Measurements from ENCODE around the gene DCP1B.

DCP1B gene

GRCh38 chr12:2004113-2004929 lies at the start of gene DCP1B:
Gene DCP1B, minus strand, starts transcription at chr12:2004457. Its CDS starts 26 bp downstream, at chr12:2004431.
- peak; percentile 86 to 88 (median 86) for DNase-seq (ENCODE audit: low read depth in 3 of 3)

- DNase-seq (ENCODE audit: low read depth in 3 of 3): no peak
These were observed 49.4 kb upstream of the DCP1B start for GRCh38 chr12:2053691-2054090.

- no peak for DNase-seq (ENCODE audit: low read depth in 3 of 3)
These were observed 48.8 kb upstream of the DCP1B start, which contains the start of gene CACNA1C for GRCh38 chr12:2052826-2053678. Gene CACNA1C, plus strand, starts transcription at chr12:2052987. Its CDS starts 576 bp downstream, at chr12:2053563.

- no peak for DNase-seq (ENCODE audit: low read depth in 3 of 3)
These were observed 47.7 kb upstream of the DCP1B start for GRCh38 chr12:2051700-2052621.

DNA sequence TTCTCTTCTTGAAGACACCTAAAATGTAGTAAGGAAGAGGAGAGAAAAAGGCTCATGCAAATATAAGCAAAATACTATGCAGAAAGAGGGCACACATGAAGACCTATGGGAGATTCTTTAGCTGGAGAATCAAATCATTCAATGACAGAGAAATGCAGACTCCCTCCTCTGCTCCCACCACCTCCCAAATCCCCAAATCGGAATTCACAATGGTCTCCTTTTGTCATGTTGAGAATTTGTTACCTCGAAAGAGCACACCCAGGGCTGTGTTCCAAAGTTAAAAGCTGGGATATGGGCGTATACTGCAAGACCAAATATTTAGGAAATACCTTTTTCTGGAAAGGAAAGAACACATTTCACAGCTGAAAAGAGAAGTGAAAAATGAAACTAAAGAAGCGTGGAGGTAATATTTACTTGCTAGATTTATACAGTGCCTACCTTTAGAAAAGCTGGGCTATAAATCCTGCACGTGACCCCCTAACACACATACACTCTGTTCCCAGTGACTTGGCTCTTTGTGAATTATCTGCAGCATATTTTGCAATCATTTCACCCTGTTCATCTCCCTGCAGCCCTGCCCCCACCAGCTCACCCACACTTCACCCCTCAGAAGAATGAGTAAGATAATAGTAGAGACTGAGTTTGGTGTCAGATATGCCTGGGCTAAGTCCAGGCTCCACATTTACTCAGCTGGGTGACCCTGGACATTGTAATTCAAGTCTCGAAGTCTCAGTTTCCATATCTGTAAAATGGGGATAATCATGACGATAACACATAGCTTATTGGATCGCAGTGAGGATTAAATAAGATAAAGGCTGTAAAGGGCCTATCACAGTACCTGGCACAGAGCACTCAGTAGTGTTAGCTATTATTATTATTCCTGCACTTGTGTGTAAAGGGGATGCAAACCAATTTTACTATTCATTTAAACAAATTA lies 45.6 kb upstream of the DCP1B start:
- DNase-seq (ENCODE audit: low read depth in 3 of 3): no peak

GRCh38 chr12:2047752-2048151 lies 43.5 kb upstream of the DCP1B start:
- DNase-seq (ENCODE audit: low read depth in 3 of 3): no peak

DNA sequence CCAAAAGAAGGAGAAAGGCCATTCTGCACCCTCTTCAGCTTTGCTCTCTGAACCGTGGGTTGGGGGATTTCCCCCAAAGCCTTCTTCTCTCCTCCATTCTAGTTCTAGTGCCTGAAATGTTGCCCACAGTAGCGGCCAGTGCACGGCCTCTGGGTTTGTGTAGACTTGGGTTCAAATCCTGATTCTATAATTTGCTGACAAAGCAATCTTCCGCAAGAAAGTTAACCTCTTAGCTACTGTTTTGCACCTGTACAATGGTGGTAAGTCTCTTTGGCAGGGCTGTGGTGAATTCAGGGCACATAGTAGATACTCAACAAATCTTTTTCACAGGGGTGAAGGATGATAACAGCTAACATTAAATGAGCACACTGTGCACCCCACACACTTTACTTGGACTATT lies 42.7 kb upstream of the DCP1B start:
- DNase-seq (ENCODE audit: low read depth in 3 of 3): no peak

- no peak for DNase-seq (ENCODE audit: low read depth in 3 of 3)
These were observed 39.9 kb upstream of the DCP1B start for GRCh38 chr12:2044165-2044564.

DNA sequence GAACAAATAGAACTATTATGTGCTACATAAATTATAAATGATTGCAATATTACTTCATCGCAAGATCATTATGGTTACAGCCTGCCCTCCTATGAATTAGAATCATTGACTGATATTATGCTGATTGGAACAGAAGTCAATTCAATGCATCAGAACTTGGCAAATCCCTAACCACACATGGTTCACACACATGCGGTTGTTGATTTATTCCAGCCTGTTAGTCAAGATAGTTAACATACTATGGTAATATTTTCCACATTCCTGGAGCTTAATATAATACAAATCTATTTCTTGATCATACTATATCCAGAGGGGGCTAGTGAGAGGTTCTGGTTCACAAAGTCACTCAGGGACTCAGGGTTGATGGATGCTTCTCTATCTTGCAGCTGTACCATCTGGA lies 38.8 kb upstream of the DCP1B start:
- DNase-seq (ENCODE audit: low read depth in 3 of 3): no peak

- DNase-seq (ENCODE audit: low read depth in 3 of 3): no peak
These were observed 34.8 kb upstream of the DCP1B start for GRCh38 chr12:2039034-2039433.

DNA sequence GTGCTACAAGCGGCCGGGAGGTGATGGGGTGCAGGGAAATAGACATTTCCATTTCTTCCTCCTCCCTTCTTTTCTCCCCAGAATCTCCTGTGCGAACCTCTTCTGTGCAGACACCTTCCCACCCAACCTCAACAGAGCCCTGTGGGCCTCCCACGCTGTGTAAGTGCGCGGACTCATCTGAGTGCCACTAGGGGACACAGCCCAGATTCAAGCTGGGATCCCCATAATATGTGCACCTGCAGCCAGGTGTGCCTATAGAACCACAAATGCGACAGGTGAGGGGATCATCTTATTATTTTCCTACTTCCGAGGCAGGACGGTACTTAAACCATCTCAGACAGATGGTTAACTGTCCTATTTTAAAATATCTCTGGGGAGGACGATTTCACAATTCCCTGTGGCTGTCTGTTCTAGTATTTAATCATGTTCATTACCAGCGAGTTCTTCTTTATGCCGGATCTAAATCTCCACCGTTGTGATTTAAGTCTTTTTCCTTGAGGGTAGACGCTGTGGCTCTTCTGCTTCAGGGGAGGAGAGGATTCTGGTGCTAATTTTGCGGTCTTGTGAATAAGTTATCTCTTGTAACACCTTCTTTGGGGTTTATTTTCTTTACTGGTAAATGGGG lies 31.3 kb upstream of the DCP1B start:
- DNase-seq (ENCODE audit: low read depth in 3 of 3): no peak

DNA sequence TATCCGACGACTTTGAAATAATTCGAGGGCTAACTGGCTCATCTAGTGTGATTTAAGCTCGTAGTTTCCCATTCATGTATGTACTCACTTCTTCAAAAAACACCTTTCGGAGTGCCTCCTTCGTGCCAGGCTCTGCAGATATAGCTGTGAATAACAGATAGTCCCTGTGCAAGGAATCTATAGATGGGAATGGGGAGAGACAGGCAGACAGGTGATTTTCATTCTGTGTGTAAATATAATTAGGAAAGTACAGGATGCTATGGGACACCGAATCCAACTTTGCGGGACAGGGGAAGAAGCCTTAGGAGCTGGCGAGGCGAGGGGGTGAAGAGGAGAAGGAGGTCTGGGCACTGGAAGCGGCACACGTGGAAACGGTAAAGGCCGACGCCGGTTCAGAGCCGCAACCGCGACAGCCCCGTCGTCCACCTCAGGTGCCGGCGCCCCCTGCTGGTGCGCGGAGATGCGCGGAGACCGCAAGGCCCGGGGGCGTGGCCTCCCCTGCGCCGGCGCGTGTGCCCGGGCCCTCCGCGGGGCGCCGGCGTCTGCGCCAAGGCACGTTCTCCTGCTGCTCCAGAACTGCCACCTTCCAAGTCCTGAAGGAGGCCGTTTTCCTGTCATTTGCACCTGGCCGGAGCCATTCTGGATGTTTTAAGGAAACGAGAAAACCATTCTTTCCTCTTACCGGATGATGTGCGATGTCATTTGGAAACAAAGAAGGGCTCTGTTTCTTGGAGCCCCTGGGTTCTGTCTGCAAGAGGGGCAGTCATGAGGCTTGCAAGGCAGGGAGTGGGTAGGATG lies 30.6 kb upstream of the DCP1B start:
- DNase-seq (ENCODE audit: low read depth in 3 of 3): peak; percentile 73 to 85 (median 78)

DNA sequence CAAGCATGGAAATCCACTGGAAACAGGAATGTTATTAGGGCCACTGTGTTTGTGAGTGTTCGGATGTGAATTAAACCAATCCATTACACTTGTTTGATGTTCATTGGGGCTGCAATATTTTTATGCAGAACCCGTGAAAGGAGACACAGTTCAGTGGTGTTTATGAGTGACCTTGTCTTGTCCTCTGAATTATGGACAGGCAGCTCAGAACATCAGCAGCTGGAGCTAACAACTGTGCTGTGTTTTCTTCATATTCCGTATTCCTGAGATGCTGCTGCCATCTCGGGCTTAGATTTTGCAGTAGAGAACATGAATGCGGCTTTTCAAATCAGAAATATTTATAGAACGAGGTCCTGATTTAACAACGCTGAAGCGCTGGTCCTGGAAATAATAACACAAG lies 28.2 kb upstream of the DCP1B start:
- DNase-seq (ENCODE audit: low read depth in 3 of 3): no peak

DNA sequence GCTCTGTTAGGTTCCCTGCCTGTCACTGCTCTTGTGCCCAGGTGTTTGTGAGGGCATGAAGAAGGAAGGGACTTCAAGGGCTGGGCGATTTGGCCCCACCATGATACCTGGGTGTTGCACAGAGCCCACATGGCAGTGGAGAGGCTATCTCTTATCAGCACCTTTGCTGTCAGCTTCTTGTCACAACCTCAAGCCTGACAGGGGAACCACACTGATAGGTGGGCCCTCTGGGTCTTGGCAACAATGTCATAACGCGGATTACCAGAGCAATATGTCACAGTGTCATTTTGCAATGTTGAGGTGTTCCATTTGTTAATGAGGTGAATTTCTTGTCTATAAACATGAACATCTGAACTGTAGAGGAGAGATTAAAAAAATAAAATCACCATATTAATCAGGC lies 25.6 kb upstream of the DCP1B start:
- DNase-seq (ENCODE audit: low read depth in 3 of 3): no peak

DNA sequence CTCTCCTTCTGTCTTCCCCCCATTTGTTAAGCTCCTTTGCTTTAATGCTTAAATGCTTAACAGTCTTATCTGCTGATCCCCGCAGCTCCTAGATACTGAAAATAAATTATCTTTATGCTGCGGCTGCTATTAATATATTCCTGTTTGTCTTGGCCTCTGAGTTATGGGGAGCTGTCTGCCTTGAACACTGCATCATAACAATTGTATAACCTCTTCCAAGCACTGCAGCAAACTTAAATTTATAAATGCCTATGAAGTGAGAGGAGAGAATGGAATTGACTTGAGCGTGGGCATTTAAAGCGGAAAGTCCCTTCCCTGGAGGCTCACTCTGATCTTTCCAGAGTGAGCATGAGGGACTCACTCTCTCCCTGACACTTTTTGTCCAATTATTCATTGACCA lies 23.1 kb upstream of the DCP1B start:
- DNase-seq (ENCODE audit: low read depth in 3 of 3): no peak

DNA sequence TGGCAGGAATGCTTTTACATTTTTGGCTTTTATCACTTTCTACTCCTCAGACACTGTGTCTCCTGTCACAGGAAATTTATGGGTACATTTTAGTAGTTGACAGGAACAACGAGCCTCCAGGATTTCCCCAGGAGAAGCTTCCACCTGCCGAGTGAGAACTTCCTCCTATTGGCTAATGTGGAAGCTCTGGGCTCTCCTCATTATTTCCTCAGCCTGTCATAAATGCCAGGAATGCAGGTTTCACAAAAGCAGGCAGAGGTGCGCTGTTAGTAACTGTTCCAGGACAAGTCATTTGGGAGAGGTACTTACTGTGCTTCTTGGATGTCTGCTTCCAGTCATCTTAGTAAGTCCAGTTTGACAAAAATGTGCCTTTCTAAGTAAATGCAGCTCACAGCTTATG lies 19.1 kb upstream of the DCP1B start:
- no peak for DNase-seq (ENCODE audit: low read depth in 3 of 3)

DNA sequence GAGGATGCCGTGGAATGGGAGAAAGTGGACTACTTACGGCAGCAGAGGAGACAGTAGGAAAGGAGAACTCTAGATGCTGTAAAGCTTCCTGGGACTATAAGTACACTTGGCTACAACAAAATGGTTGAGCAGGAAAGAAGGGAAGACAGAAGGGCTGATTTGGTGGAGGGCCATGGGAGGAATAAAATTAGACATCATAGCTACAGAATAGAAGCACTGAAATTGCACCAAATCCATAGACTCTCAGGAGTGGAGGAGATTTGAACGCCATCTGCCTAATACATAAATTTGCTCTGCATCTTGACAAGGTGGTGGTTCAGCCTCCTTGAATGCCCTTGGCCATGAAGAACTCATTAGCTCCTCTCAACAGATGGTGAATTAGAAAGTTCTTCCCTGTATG lies 16.3 kb upstream of the DCP1B start:
- DNase-seq (ENCODE audit: low read depth in 3 of 3): no peak

- DNase-seq (ENCODE audit: low read depth in 3 of 3): no peak
These were observed 14.9 kb upstream of the DCP1B start for GRCh38 chr12:2019126-2019525.

GRCh38 chr12:2018391-2018790 lies 14.1 kb upstream of the DCP1B start:
- DNase-seq (ENCODE audit: low read depth in 3 of 3): no peak

Data from stimulated activated CD4-positive, alpha-beta T cell treated with anti-CD3 and anti-CD28 coated beads, TNF-alpha, amount 100 ng/mL, for 4 hours (primary cell).